IMR-90 (cell line): ENCODE data around the gene WFDC6. TPM values are rescaled to one million over a fixed set of nuclear protein-coding genes. Genes with fewer than 3 reads are reported as not detected.

Experiments used
- ATAC-seq: fragments of 200-7000 bp; cut with Tn5 transposase; 2 replicates; pipeline ENCODE4 v1.9.1; 2020; ENCODE audit warnings: low read depth, mild to moderate bottlenecking, moderate library complexity
- BruUV-seq: library from RNA; stranded (reverse); fragments of 400-500 nt; replicated peaks from 2 replicates; lab custom pipeline; 2021; lab: Mats Ljungman, UMichigan
- CTCF ChIA-PET: fragments of 300-600 bp; formaldehyde crosslinking; extraction: SDS; loops from one replicate; lab custom pipeline; 2021; ENCODE audit warnings: antibody characterized with exemption; lab: Yijun Ruan, JAX
- POLR2A ChIA-PET: fragments of 300-600 bp; sonication (Branson Sonifier 250); formaldehyde crosslinking; loops from one replicate; lab custom pipeline; 2022; ENCODE audit warnings: antibody characterized with exemption; ENCODE audit not compliant: unreplicated experiment; lab: Charles Lee
- DNase-seq: peaks from one replicate; pipeline ENCODE4 v3.0.0; 2013
- H2AFZ ChIP-seq: replicated peaks from 2 replicates; pipeline ENCODE3; 2013; ENCODE audit warnings: low read length, mild to moderate bottlenecking; ENCODE audit not compliant: poor library complexity
- H2AK5ac ChIP-seq: 2 replicates; pipeline ENCODE4 v1.6.1; 2013; ENCODE audit warnings: low read depth, low read length, inconsistent platforms
- H2AK9ac ChIP-seq: replicated peaks from 2 replicates; pipeline ENCODE3; 2013; ENCODE audit warnings: mild to moderate bottlenecking, low read depth, low read length, moderate library complexity; ENCODE audit not compliant: poor library complexity
- H2BK120ac ChIP-seq: 2 replicates; pipeline ENCODE4 v1.6.1; 2013; ENCODE audit warnings: low read depth, low read length, inconsistent platforms
- H2BK15ac ChIP-seq: 3 replicates; pipeline ENCODE4 v1.6.1; 2013; ENCODE audit warnings: low read depth, low read length, inconsistent platforms
- H2BK20ac ChIP-seq: 2 replicates; pipeline ENCODE4 v1.6.1; 2013; ENCODE audit warnings: low read depth, mild to moderate bottlenecking, inconsistent platforms, low read length, moderate library complexity
- H2BK5ac ChIP-seq: 2 replicates; pipeline ENCODE4 v1.6.1; 2013; ENCODE audit warnings: mild to moderate bottlenecking, low read depth, low read length, inconsistent platforms; ENCODE audit not compliant: poor library complexity, severe bottlenecking
- H3K14ac ChIP-seq: replicated peaks from 2 replicates; pipeline ENCODE4 v1.6.1; 2013; ENCODE audit warnings: low read depth, low read length, inconsistent platforms
- H3K18ac ChIP-seq: 2 replicates; pipeline ENCODE4 v1.6.1; 2013; ENCODE audit warnings: low read depth, low read length, control low read depth
- H3K23ac ChIP-seq: 2 replicates; pipeline ENCODE4 v1.6.1; 2013; ENCODE audit warnings: low read depth, low read length, inconsistent platforms
- H3K27ac ChIP-seq: 2 replicates; pipeline ENCODE4 v1.5.1; 2013; ENCODE audit warnings: mild to moderate bottlenecking, control low read depth, low read length; ENCODE audit not compliant: insufficient read depth
- H3K27me3 ChIP-seq: 2 replicates; pipeline ENCODE4 v1.6.1; 2013; ENCODE audit warnings: low read length; ENCODE audit not compliant: control insufficient read depth, insufficient read depth
- H3K36me3 ChIP-seq: 2 replicates; pipeline ENCODE4 v1.6.1; 2013; ENCODE audit warnings: low read length, mixed read lengths; ENCODE audit not compliant: control insufficient read depth, insufficient read depth
- H3K4ac ChIP-seq: 2 replicates; pipeline ENCODE4 v1.6.1; 2013; ENCODE audit warnings: low read depth, low read length, inconsistent platforms
- H3K4me1 ChIP-seq: 2 replicates; pipeline ENCODE4 v1.6.1; 2013; ENCODE audit warnings: low read length, mixed read lengths; ENCODE audit not compliant: control insufficient read depth, insufficient read depth
- H3K4me2 ChIP-seq: 2 replicates; pipeline ENCODE4 v1.6.1; 2013; ENCODE audit warnings: low read depth, mild to moderate bottlenecking, control low read depth, low read length, moderate library complexity
- H3K4me3 ChIP-seq: 2 replicates; pipeline ENCODE4 v1.5.1; 2013; ENCODE audit warnings: low read depth, mild to moderate bottlenecking, control low read depth, low read length, moderate library complexity; ENCODE audit not compliant: insufficient read depth
- H3K56ac ChIP-seq: 2 replicates; pipeline ENCODE4 v1.6.1; 2013; ENCODE audit warnings: low read length, inconsistent platforms; ENCODE audit not compliant: insufficient read depth; ENCODE audit errors: extremely low read depth
- H3K79me1 ChIP-seq, 2 experiments: 2 replicates each; pipeline ENCODE4 v1.6.1; 2013; ENCODE audit warnings: low read length in 2 of 2, inconsistent platforms in 1 of 2, low read depth in 1 of 2
- H3K9ac ChIP-seq: 2 replicates; pipeline ENCODE4 v1.6.1; 2013; ENCODE audit warnings: low read depth, low read length, control low read depth
- H3K9me1 ChIP-seq: 2 replicates; pipeline ENCODE4 v1.6.1; 2013; ENCODE audit warnings: low read length, inconsistent platforms; ENCODE audit not compliant: insufficient read depth
- H3K9me3 ChIP-seq: 2 replicates; pipeline ENCODE4 v1.6.1; 2013; ENCODE audit warnings: low read length; ENCODE audit not compliant: control insufficient read depth, insufficient read depth
- H4K20me1 ChIP-seq: 2 replicates; pipeline ENCODE4 v1.6.1; 2013; ENCODE audit warnings: low read length, inconsistent platforms; ENCODE audit not compliant: insufficient read depth
- H4K5ac ChIP-seq: 2 replicates; pipeline ENCODE4 v1.6.1; 2013; ENCODE audit warnings: mild to moderate bottlenecking, low read depth, low read length, control low read depth
- H4K8ac ChIP-seq, 2 experiments: 2 replicates each; pipeline ENCODE4 v1.6.1; 2013; ENCODE audit warnings: low read depth in 2 of 2, low read length in 2 of 2, control low read depth in 1 of 2, inconsistent platforms in 1 of 2
- H4K91ac ChIP-seq: 2 replicates; pipeline ENCODE4 v1.6.1; 2013; ENCODE audit warnings: low read depth, low read length, inconsistent platforms; ENCODE audit not compliant: insufficient read depth
- BHLHE40 ChIP-seq: fragments of 150-350 bp; IDR thresholded peaks from 2 replicates; pipeline ENCODE4 v1.6.1; 2016; ENCODE audit warnings: mild to moderate bottlenecking, low read depth, low read length
- CEBPB ChIP-seq: IDR thresholded peaks from 2 replicates; pipeline ENCODE4 v1.6.1; 2012; ENCODE audit warnings: low read depth, low read length, improper control_type of control experiment
- CHD1 ChIP-seq: IDR thresholded peaks from 2 replicates; pipeline ENCODE4 v1.6.1; 2012; ENCODE audit warnings: low read depth, low read length, improper control_type of control experiment
- RAD21 ChIP-seq: IDR thresholded peaks from 2 replicates; pipeline ENCODE4 v1.6.1; 2012; ENCODE audit warnings: low read length, improper control_type of control experiment
- RCOR1 ChIP-seq: IDR thresholded peaks from 2 replicates; pipeline ENCODE4 v1.6.1; 2012; ENCODE audit warnings: mild to moderate bottlenecking, low read length, improper control_type of control experiment; ENCODE audit not compliant: insufficient replicate concordance
- RFX5 ChIP-seq: IDR thresholded peaks from 2 replicates; pipeline ENCODE4 v1.8.0; 2012; ENCODE audit warnings: low read depth, mild to moderate bottlenecking, low read length, moderate library complexity
- SMC3 ChIP-seq: fragments of 150-350 bp; IDR thresholded peaks from 2 replicates; pipeline ENCODE4 v1.6.1; 2016; ENCODE audit warnings: low read depth, mild to moderate bottlenecking, antibody characterized with exemption, low read length, moderate library complexity
- USF2 ChIP-seq: fragments of 150-350 bp; IDR thresholded peaks from 2 replicates; pipeline ENCODE4 v1.6.1; 2017; ENCODE audit warnings: mild to moderate bottlenecking, antibody characterized with exemption, low read length, low read depth
- WGBS, 2 experiments: methylation state at CpG; one replicate each; pipeline versions ENCODE4 v1.1.5 to v1.1.7; 2013; ENCODE audit warnings: missing lambda C conversion rate in 2 of 2; ENCODE audit not compliant: insufficient read length in 1 of 2; ENCODE audit errors: extremely low coverage in 2 of 2; 5-methylcytosine and 5-hydroxymethylcytosine counted together
- dilution Hi-C: fragments of 300-500 bp; cut with HindIII; formaldehyde crosslinking; loops from one replicate; pipeline ENCODE4 v1.14.3; 2018; ENCODE audit warnings: low sequenced_read_pairs; ENCODE audit not compliant: unreplicated experiment
- in situ Hi-C: fragments of 300-500 bp; cut with MboI; formaldehyde crosslinking; loops from 3 replicates; pipeline ENCODE4 v1.14.3; 2019; ENCODE audit warnings: low sequenced_read_pairs, inconsistent platforms, mixed read lengths
- intact Hi-C: fragments of 100-400 bp; cut with micrococcal nuclease; formaldehyde crosslinking; loops from 2 replicates; pipeline ENCODE4 v1.10.0; 2022
- polyA plus RNA-seq, 3 experiments: library from polyadenylated mRNA; depleted of rRNA; stranded (reverse); fragments of >200 nt; gene quantifications; 2 replicates each; pipeline ENCODE4 v1.2.3, GENCODE V29; 2012; ENCODE audit warnings: low replicate concordance in 1 of 3
- total RNA-seq: library from RNA; depleted of rRNA; stranded (reverse); fragments of >200 nt; gene quantifications from 2 replicates; pipeline ENCODE4 v1.2.3, GENCODE V29; 2012

WFDC6 gene
- total and polyA plus RNA-seq, 2 of the 4 experiments (the other 2 are of a cell fraction): not detected

- no peak overlapping the region for H2BK15ac ChIP-seq
- no CpG with 5 or more reads among the region's 2 CpGs for WGBS, 2 experiments
- ChIA-PET POLR2A (no interaction called here), CTCF (no interaction called here)
- no peaks in the 10 kb centered on the region for H3K36me3 ChIP-seq
- DNase-seq (no peak), ATAC-seq (no peak)
- H3K4ac ChIP-seq: no peak overlapping the region
- H2AK5ac ChIP-seq: no peak overlapping the region
- no peak overlapping the region for H3K9ac ChIP-seq
- no peak overlapping the region for H2BK20ac ChIP-seq
- dilution Hi-C loops (no loop called here), intact Hi-C loops (no loop called here), in situ Hi-C loops (no loop called here)
- H3K4me1 ChIP-seq: no peaks in the 10 kb centered on the region
- no peak overlapping the region for H4K5ac ChIP-seq
- no peak overlapping the region for H4K91ac ChIP-seq
- H2BK120ac ChIP-seq: no peak overlapping the region
- H3K14ac ChIP-seq: no peak overlapping the region
- no peaks in the 10 kb centered on the region for H3K79me1 ChIP-seq
- peaks cover 2% of the 10 kb centered on the region for H3K27me3 ChIP-seq
- H4K8ac ChIP-seq: no peak overlapping the region
- H3K18ac ChIP-seq: no peak overlapping the region
- H3K9me3 ChIP-seq: no peaks in the 10 kb centered on the region
- no TSS peak for BruUV-seq
- no peak overlapping the region for H3K4me2 ChIP-seq
- H4K20me1 ChIP-seq: no peaks in the 10 kb centered on the region
- H2AFZ ChIP-seq: no peak overlapping the region
- no peak overlapping the region for H2AK9ac ChIP-seq
- H3K4me3 ChIP-seq: no peak overlapping the region
- no peak overlapping the region for H2BK5ac ChIP-seq
- H3K9me1 ChIP-seq: no peaks in the 10 kb centered on the region
- no peak overlapping the region for H3K56ac ChIP-seq
- TF ChIP-seq RCOR1 (no peak), RAD21 (no peak), RFX5 (no peak), SMC3 (no peak), USF2 (no peak), CEBPB (no peak), CHD1 (no peak), BHLHE40 (no peak)
- H3K23ac ChIP-seq: no peak overlapping the region
- no peak overlapping the region for H3K27ac ChIP-seq
These were observed 32.9 kb downstream of the WFDC6 start for GRCh38 chr20:45506398-45506797.
